Measurements from ENCODE around the gene SLC2A10. TPM values are rescaled to one million over a fixed set of nuclear protein-coding genes. Genes with fewer than 3 reads are reported as not detected.

Gene SLC2A10
- total and polyA plus RNA-seq, 10 of the 15 experiments (the other 5 are each of a cell fraction or from before 2014, with no cell fraction given), result not detected

DNA sequence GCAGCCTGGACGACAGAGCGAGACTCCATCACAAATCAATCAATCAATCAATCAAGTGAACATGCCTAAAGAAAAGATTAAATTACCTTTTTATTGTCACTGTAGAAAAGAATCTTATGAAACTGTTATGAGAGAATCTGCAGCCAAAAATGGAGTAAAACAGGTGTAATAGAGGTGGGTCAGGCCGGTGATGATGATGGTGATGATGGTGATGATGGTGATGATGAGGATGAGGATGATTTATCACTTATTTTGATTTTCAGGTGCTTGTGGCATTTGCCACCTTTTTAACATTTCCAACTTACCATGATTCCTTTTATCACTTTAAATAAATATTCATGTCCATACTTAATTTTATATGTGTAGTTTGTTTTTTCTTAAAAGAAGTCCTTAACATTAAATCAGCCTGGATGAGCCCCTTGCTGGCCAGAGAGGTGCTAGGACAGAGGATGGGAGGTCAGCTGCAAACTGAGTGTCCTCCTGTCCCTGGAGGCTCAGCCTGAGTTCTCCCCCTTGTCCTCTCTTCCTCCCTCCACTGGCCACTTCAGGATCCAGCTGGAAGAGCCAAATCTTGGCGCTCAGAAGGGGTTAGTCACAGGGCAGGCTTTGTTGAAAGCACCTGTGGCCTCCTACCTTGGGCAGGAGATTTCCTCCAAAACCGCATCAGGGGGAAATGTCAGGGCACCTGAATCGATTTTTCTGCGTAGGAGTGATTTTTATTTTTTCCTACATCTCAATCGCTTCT, 32.6 kb downstream of the SLC2A10 start:
- ChIA-PET RAD21 (ENCODE audit: unreplicated experiment) (no interaction called here), SMC1A (ENCODE audit: uncharacterized antibody, unreplicated experiment) (no interaction called here), CTCF (no interaction called here), POLR2A (no interaction called here)
- no peaks in the 10 kb centered on the region; a peak in 1 of 4 replicates for H3K27me3 ChIP-seq (replicated peaks in 1 of 2; ENCODE audit: control insufficient read depth in 2 of 2, insufficient read depth in 2 of 2, low read length in 1 of 2)
- intact Hi-C loops (cut with micrococcal nuclease; ENCODE audit: unreplicated experiment), result no loop called here
- no peak for DNase-seq (ENCODE audit: low read depth, low spot score)
- H3K4me2 ChIP-seq (ENCODE audit: control insufficient read depth, insufficient read depth), result no peak overlapping the region
- H4K20me1 ChIP-seq (ENCODE audit: control insufficient read depth, insufficient read depth), result no peaks in the 10 kb centered on the region
- H3K9ac ChIP-seq (ENCODE audit: control insufficient read depth, insufficient read depth, low read length), result no peak overlapping the region
- BruUV-seq (replicated peaks), result no TSS peak
- 24% methylated on average over 8 of the region's 8 CpGs for WGBS (ENCODE audit: insufficient coverage, insufficient replicate concordance, low lambda C conversion rate, missing lambda C conversion rate)
- no peak overlapping the region for H2AFZ ChIP-seq (ENCODE audit: control insufficient read depth, low read depth, low read length)
- no peaks in the 10 kb centered on the region for H3K4me1 ChIP-seq (ENCODE audit: control insufficient read depth, insufficient read depth, low read length)
- H3K9me3 ChIP-seq (replicated peaks; ENCODE audit: control insufficient read depth, insufficient read depth, low read length), result no peaks in the 10 kb centered on the region; the same call in 2 of the 3 replicates
- no peak for FAIRE-seq
- H3K36me3 ChIP-seq (ENCODE audit: control insufficient read depth in 2 of 2, insufficient read depth in 2 of 2, low read length in 1 of 2), result no peaks in the 10 kb centered on the region
- no peak overlapping the region for H3K27ac ChIP-seq (ENCODE audit: control insufficient read depth, insufficient read depth)
- in situ Hi-C loops (cut with MboI), result no loop called here
- TF ChIP-seq BCL11A (IDR thresholded peaks at IDR 0.05; ENCODE audit: low read depth, low read length) (no peak), SMARCA5 (IDR thresholded peaks at IDR 0.05) (no peak), IRF4 (IDR thresholded peaks at IDR 0.05; ENCODE audit: low read depth, low read length) (no peak), TCF3 (IDR thresholded peaks at IDR 0.05; ENCODE audit: borderline replicate concordance, insufficient read depth, low read depth, low read length) (no peak), HDAC6 (IDR thresholded peaks at IDR 0.05; ENCODE audit: unreplicated experiment) (no peak), CREB1 (IDR thresholded peaks at IDR 0.05; ENCODE audit: low read depth) (no peak), NR2C2 (IDR thresholded peaks at IDR 0.05; ENCODE audit: borderline replicate concordance, control insufficient read depth, insufficient read length, low read depth) (no peak), RELA (IDR thresholded peaks at IDR 0.05; ENCODE audit: borderline replicate concordance, partially characterized antibody) (no peak)
- TF ChIP-seq, protein P1, sequence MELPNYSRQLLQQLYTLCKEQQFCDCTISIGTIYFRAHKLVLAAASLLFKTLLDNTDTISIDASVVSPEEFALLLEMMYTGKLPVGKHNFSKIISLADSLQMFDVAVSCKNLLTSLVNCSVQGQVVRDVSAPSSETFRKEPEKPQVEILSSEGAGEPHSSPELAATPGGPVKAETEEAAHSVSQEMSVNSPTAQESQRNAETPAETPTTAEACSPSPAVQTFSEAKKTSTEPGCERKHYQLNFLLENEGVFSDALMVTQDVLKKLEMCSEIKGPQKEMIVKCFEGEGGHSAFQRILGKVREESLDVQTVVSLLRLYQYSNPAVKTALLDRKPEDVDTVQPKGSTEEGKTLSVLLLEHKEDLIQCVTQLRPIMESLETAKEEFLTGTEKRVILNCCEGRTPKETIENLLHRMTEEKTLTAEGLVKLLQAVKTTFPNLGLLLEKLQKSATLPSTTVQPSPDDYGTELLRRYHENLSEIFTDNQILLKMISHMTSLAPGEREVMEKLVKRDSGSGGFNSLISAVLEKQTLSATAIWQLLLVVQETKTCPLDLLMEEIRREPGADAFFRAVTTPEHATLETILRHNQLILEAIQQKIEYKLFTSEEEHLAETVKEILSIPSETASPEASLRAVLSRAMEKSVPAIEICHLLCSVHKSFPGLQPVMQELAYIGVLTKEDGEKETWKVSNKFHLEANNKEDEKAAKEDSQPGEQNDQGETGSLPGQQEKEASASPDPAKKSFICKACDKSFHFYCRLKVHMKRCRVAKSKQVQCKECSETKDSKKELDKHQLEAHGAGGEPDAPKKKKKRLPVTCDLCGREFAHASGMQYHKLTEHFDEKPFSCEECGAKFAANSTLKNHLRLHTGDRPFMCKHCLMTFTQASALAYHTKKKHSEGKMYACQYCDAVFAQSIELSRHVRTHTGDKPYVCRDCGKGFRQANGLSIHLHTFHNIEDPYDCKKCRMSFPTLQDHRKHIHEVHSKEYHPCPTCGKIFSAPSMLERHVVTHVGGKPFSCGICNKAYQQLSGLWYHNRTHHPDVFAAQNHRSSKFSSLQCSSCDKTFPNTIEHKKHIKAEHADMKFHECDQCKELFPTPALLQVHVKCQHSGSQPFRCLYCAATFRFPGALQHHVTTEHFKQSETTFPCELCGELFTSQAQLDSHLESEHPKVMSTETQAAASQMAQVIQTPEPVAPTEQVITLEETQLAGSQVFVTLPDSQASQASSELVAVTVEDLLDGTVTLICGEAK (IDR thresholded peaks at IDR 0.05; ENCODE audit: borderline replicate concordance), result no peak
- TF ChIP-seq, protein P2, sequence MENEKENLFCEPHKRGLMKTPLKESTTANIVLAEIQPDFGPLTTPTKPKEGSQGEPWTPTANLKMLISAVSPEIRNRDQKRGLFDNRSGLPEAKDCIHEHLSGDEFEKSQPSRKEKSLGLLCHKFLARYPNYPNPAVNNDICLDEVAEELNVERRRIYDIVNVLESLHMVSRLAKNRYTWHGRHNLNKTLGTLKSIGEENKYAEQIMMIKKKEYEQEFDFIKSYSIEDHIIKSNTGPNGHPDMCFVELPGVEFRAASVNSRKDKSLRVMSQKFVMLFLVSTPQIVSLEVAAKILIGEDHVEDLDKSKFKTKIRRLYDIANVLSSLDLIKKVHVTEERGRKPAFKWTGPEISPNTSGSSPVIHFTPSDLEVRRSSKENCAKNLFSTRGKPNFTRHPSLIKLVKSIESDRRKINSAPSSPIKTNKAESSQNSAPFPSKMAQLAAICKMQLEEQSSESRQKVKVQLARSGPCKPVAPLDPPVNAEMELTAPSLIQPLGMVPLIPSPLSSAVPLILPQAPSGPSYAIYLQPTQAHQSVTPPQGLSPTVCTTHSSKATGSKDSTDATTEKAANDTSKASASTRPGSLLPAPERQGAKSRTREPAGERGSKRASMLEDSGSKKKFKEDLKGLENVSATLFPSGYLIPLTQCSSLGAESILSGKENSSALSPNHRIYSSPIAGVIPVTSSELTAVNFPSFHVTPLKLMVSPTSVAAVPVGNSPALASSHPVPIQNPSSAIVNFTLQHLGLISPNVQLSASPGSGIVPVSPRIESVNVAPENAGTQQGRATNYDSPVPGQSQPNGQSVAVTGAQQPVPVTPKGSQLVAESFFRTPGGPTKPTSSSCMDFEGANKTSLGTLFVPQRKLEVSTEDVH (IDR thresholded peaks at IDR 0.05; ENCODE audit: low read depth, partially characterized antibody), result no peak
- TF ChIP-seq, protein P3, sequence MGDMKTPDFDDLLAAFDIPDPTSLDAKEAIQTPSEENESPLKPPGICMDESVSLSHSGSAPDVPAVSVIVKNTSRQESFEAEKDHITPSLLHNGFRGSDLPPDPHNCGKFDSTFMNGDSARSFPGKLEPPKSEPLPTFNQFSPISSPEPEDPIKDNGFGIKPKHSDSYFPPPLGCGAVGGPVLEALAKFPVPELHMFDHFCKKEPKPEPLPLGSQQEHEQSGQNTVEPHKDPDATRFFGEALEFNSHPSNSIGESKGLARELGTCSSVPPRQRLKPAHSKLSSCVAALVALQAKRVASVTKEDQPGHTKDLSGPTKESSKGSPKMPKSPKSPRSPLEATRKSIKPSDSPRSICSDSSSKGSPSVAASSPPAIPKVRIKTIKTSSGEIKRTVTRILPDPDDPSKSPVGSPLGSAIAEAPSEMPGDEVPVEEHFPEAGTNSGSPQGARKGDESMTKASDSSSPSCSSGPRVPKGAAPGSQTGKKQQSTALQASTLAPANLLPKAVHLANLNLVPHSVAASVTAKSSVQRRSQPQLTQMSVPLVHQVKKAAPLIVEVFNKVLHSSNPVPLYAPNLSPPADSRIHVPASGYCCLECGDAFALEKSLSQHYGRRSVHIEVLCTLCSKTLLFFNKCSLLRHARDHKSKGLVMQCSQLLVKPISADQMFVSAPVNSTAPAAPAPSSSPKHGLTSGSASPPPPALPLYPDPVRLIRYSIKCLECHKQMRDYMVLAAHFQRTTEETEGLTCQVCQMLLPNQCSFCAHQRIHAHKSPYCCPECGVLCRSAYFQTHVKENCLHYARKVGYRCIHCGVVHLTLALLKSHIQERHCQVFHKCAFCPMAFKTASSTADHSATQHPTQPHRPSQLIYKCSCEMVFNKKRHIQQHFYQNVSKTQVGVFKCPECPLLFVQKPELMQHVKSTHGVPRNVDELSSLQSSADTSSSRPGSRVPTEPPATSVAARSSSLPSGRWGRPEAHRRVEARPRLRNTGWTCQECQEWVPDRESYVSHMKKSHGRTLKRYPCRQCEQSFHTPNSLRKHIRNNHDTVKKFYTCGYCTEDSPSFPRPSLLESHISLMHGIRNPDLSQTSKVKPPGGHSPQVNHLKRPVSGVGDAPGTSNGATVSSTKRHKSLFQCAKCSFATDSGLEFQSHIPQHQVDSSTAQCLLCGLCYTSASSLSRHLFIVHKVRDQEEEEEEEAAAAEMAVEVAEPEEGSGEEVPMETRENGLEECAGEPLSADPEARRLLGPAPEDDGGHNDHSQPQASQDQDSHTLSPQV (IDR thresholded peaks at IDR 0.05), result no peak
- H3K4me3 ChIP-seq, result no peak overlapping the region
- no peaks in the 10 kb centered on the region for H3K79me2 ChIP-seq (ENCODE audit: control insufficient read depth, insufficient read depth, low read length)
- no peak for ATAC-seq

Measured in GM12878 (cell line).